Stimulated activated CD4-positive, alpha-beta T cell treated with anti-CD3 and anti-CD28 coated beads, Interleukin-2, amount 100 ng/mL, for 4 hours (primary cell): ENCODE data around the gene ERGIC1.

ENCODE experiments used
- DNase-seq: peaks from one replicate; pipeline ENCODE4 v3.0.0-alpha.2; 2020; ENCODE audit warnings: low read depth

Gene ERGIC1

GRCh38 chr5:172902497-172903472 lies 68.7 kb downstream of the ERGIC1 start:
- no peak for DNase-seq

- DNase-seq: no peak
Observed at GRCh38 chr5:172903790-172904189, 69.7 kb downstream of the ERGIC1 start.

- no peak for DNase-seq
Observed at GRCh38 chr5:172904312-172904642, 70.2 kb downstream of the ERGIC1 start.

GRCh38 chr5:172904643-172905345 lies 70.7 kb downstream of the ERGIC1 start:
- no peak for DNase-seq

- DNase-seq: no peak
Observed at GRCh38 chr5:172905346-172906140, 71.5 kb downstream of the ERGIC1 start.

- DNase-seq: no peak
Observed at GRCh38 chr5:172906436-172906835, 72.4 kb downstream of the ERGIC1 start.

- DNase-seq: no peak
Observed at GRCh38 chr5:172906888-172907287, 72.8 kb downstream of the ERGIC1 start.

- no peak for DNase-seq
Observed at GRCh38 chr5:172907657-172908056, 73.6 kb downstream of the ERGIC1 start.

GRCh38 chr5:172908662-172909061 lies 74.6 kb downstream of the ERGIC1 start:
- DNase-seq: no peak

GRCh38 chr5:172909931-172910502 lies 76.0 kb downstream of the ERGIC1 start:
- DNase-seq: no peak

- no peak for DNase-seq
Observed at GRCh38 chr5:172910828-172911627, 77.0 kb downstream of the ERGIC1 start.

GRCh38 chr5:172911628-172911880 lies 77.5 kb downstream of the ERGIC1 start:
- DNase-seq: no peak

- DNase-seq: no peak
Observed at GRCh38 chr5:172911976-172912375, 77.9 kb downstream of the ERGIC1 start.

- no peak for DNase-seq
Observed at GRCh38 chr5:172913117-172913850, 79.2 kb downstream of the ERGIC1 start.

- DNase-seq: no peak
Observed at GRCh38 chr5:172915514-172915913, 81.5 kb downstream of the ERGIC1 start.

GRCh38 chr5:172918421-172919371 lies 84.6 kb downstream of the ERGIC1 start:
- DNase-seq: no peak

GRCh38 chr5:172919525-172920446 lies 85.7 kb downstream of the ERGIC1 start:
- DNase-seq: no peak

GRCh38 chr5:172920447-172920849 lies 86.4 kb downstream of the ERGIC1 start:
- no peak for DNase-seq

- DNase-seq: no peak
Observed at GRCh38 chr5:172920995-172921394, 86.9 kb downstream of the ERGIC1 start.
